C4-2B (cell line): ENCODE data around the gene AHDC1.

Experiments
- H3K27ac ChIP-seq: fragments of 450-650 bp; 2 replicates; pipeline ENCODE4 v1.5.1; 2017
- CTCF ChIP-seq: fragments of 450-650 bp; conservative IDR thresholded peaks from 2 replicates; pipeline ENCODE4 v1.5.1; 2017; ENCODE audit warnings: mild to moderate bottlenecking
- ZFX ChIP-seq: fragments of 450-650 bp; IDR thresholded peaks from 2 replicates; pipeline ENCODE4 v1.6.1; 2017

Gene AHDC1

GRCh38 chr1:27536767-27537166, 67.2 kb downstream of the AHDC1 start:
- H3K27ac ChIP-seq = no peak overlapping the region
- TF ChIP-seq ZFX (no peak), CTCF (no peak)

- H3K27ac ChIP-seq = no peak overlapping the region
- no peak for TF ChIP-seq ZFX
- TF ChIP-seq CTCF = no peak
Measured at GRCh38 chr1:27536010-27536757, 67.8 kb downstream of the AHDC1 start.

GRCh38 chr1:27535386-27535785, 68.6 kb downstream of the AHDC1 start:
- no peak overlapping the region for H3K27ac ChIP-seq
- TF ChIP-seq CTCF (no peak), ZFX (no peak)

- no peak for TF ChIP-seq CTCF
- no peak for TF ChIP-seq ZFX
- H3K27ac ChIP-seq = no peak overlapping the region
Measured at GRCh38 chr1:27531959-27532685, 71.8 kb downstream of the AHDC1 start.

GRCh38 chr1:27530192-27530591, 73.8 kb downstream of the AHDC1 start:
- TF ChIP-seq CTCF (no peak), ZFX (no peak)
- no peak overlapping the region for H3K27ac ChIP-seq

GRCh38 chr1:27529704-27530018, 74.3 kb downstream of the AHDC1 start:
- H3K27ac ChIP-seq = no peak overlapping the region
- TF ChIP-seq ZFX (no peak), CTCF (no peak)

- H3K27ac ChIP-seq = no peak overlapping the region
- no peak for TF ChIP-seq CTCF
- no peak for TF ChIP-seq ZFX
Measured at GRCh38 chr1:27528818-27529703, 74.9 kb downstream of the AHDC1 start.
